GM23338 (cell line): ENCODE data around the gene RAB7B. TPM values are rescaled to one million over a fixed set of nuclear protein-coding genes. Genes with fewer than 3 reads are reported as not detected.
"Not testable (repeated sequence)": the region's sequence is repeated elsewhere in the genome, so short reads cannot be mapped to it uniquely, and the experiment has no call there.

Experiments used
- ATAC-seq: fragments of 200-7000 bp; cut with Tn5 transposase; 3 replicates; pipeline ENCODE4 v1.9.1; 2020
- DNase-seq: peaks from one replicate; pipeline ENCODE4 v3.0.0-alpha.2; 2015; ENCODE audit warnings: low spot score
- H2AFZ ChIP-seq: fragments of 200-600 bp; sonication (generic); 2 replicates; pipeline ENCODE4 v1.8.0; 2016; ENCODE audit warnings: antibody characterized with exemption, mild to moderate bottlenecking, moderate library complexity
- H3F3A ChIP-seq: fragments of 200-600 bp; sonication (generic); replicated peaks from 2 replicates; pipeline ENCODE4 v1.8.0; 2017; ENCODE audit warnings: antibody characterized with exemption, mixed run types, low read depth
- H3K27ac ChIP-seq: fragments of 200-600 bp; sonication (generic); 2 replicates; pipeline ENCODE4 v1.6.1; 2016; ENCODE audit warnings: low read depth
- H3K27me3 ChIP-seq: fragments of 200-600 bp; sonication (generic); 2 replicates; pipeline ENCODE4 v1.8.0; 2016; ENCODE audit warnings: mild to moderate bottlenecking, mixed run types, moderate library complexity; ENCODE audit not compliant: insufficient read depth
- H3K36me3 ChIP-seq: fragments of 200-600 bp; sonication (generic); 2 replicates; pipeline ENCODE4 v1.8.0; 2016; ENCODE audit warnings: mild to moderate bottlenecking; ENCODE audit not compliant: insufficient read depth
- H3K4me1 ChIP-seq: fragments of 200-600 bp; sonication (generic); 2 replicates; pipeline ENCODE4 v1.8.0; 2016; ENCODE audit warnings: mild to moderate bottlenecking, moderate library complexity; ENCODE audit not compliant: insufficient read depth
- H3K4me2 ChIP-seq: fragments of 200-600 bp; sonication (generic); 2 replicates; pipeline ENCODE4 v1.7.1; 2017; ENCODE audit warnings: mixed run types
- H3K4me3 ChIP-seq: fragments of 200-600 bp; sonication (generic); 2 replicates; pipeline ENCODE4 v1.6.1; 2016; ENCODE audit warnings: mixed run types
- H3K79me2 ChIP-seq: fragments of 200-600 bp; sonication (generic); replicated peaks from 2 replicates; pipeline ENCODE4 v1.8.0; 2017; ENCODE audit warnings: mild to moderate bottlenecking; ENCODE audit not compliant: insufficient read depth
- H3K9me2 ChIP-seq: fragments of 200-600 bp; sonication (generic); 2 replicates; pipeline ENCODE4 v1.8.0; 2017; ENCODE audit not compliant: insufficient read depth
- H4K20me1 ChIP-seq: fragments of 200-600 bp; sonication (generic); replicated peaks from 2 replicates; pipeline ENCODE4 v1.8.0; 2017; ENCODE audit warnings: mild to moderate bottlenecking; ENCODE audit not compliant: insufficient read depth
- H3K27ac Mint-ChIP-seq: 2 replicates; pipeline ENCODE4 v1.8.0; 2020; ENCODE audit warnings: inconsistent platforms, mild to moderate bottlenecking, moderate library complexity, mixed read lengths
- H3K27me3 Mint-ChIP-seq: 3 replicates; pipeline ENCODE4 v1.8.0; 2022; ENCODE audit warnings: low read depth, mild to moderate bottlenecking, moderate library complexity, mixed read lengths, inconsistent platforms; ENCODE audit not compliant: insufficient read depth, poor library complexity
- H3K36me3 Mint-ChIP-seq: 3 replicates; pipeline ENCODE4 v1.8.0; 2021; ENCODE audit warnings: low read depth, mild to moderate bottlenecking, inconsistent platforms, moderate library complexity, mixed read lengths
- H3K4me1 Mint-ChIP-seq: 3 replicates; pipeline ENCODE4 v1.8.0; 2020; ENCODE audit warnings: mild to moderate bottlenecking, inconsistent platforms, mixed read lengths
- H3K4me3 Mint-ChIP-seq: 3 replicates; pipeline ENCODE4 v1.8.0; 2021; ENCODE audit warnings: moderate library complexity, mild to moderate bottlenecking, inconsistent platforms, mixed read lengths
- H3K9me3 Mint-ChIP-seq: 3 replicates; pipeline ENCODE4 v1.8.0; 2020; ENCODE audit warnings: moderate library complexity, mild to moderate bottlenecking, inconsistent platforms, mixed read lengths
- EZH2 ChIP-seq: fragments of 200-600 bp; sonication (generic); IDR thresholded peaks from one replicate; pipeline ENCODE4 v1.8.0; 2017; ENCODE audit warnings: antibody characterized with exemption, mild to moderate bottlenecking, low read depth; ENCODE audit not compliant: unreplicated experiment
- JUNB ChIP-seq: IDR thresholded peaks from one replicate; pipeline ENCODE4 v1.6.1; 2016; ENCODE audit warnings: antibody characterized with exemption; ENCODE audit not compliant: unreplicated experiment
- STAT1 ChIP-seq: IDR thresholded peaks from one replicate; pipeline ENCODE4 v1.6.1; 2016; ENCODE audit warnings: antibody characterized with exemption; ENCODE audit not compliant: unreplicated experiment
- ZNF114 ChIP-seq: fragments of 250-450 bp; sonication (Bioruptor Pico); IDR thresholded peaks from 2 replicates; pipeline ENCODE4 v1.5.0; 2020; ENCODE audit warnings: mild to moderate bottlenecking, moderate library complexity
- ZNF331 ChIP-seq: fragments of 250-450 bp; sonication (Bioruptor Pico); IDR thresholded peaks from 2 replicates; pipeline ENCODE4 v1.5.0; 2020; ENCODE audit warnings: low read depth, mild to moderate bottlenecking, moderate library complexity
- polyA plus RNA-seq: library from polyadenylated mRNA; unstranded; fragments of >200 nt; fragmentation: Nextera tagmentation; extraction: Ambion mirVana; gene quantifications from 2 replicates; pipeline ENCODE4 v1.2.1, GENCODE V29; 2016
- total RNA-seq: library from RNA; depleted of rRNA; stranded (reverse); fragments of >200 nt; shearing (Covaris generic); gene quantifications from 2 replicates; pipeline ENCODE4 v1.2.3, GENCODE V29; 2014
- TF ChIP-seq, protein P1 (sequence below): IDR thresholded peaks from 2 replicates; pipeline ENCODE4 v1.6.1; 2016; ENCODE audit warnings: antibody characterized with exemption
- TF ChIP-seq, protein P2 (sequence below): fragments of 250-450 bp; sonication (Bioruptor Pico); IDR thresholded peaks from 2 replicates; pipeline ENCODE4 v1.5.0; 2020; ENCODE audit warnings: mild to moderate bottlenecking, moderate library complexity

The RAB7B gene
- total and polyA plus RNA-seq, 2 experiments from 2014 or later, result not detected

DNA sequence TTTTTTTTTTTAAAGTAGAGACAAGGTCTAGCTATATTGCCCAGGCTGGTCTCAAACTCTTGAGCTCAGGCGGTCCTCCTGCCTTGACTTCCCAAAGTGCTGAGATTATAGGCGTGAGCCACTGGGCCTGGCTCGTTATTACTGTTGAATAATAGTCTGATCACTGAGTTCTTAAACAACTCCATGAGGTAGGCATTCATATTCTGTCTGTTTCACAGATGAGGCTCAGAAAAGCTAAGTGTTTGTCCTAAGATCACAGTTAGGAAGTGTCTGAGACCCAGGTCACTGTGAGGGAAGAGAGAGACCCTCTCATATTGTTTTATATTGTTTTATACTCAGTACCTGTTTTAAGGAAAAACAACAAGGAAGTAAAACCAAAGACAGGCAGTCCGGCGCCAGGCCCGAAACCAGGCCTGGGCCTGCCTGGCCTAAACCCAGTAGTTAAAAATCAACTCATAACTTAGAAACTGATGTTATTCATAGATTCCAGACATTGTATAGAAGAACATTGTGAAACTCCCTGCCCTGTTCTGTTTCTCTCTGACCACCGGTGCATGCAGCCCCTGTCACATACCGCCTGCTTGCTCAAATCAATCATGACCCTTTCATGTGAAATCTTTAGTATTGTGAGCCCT, 49.2 kb upstream of the RAB7B start:
- not testable (repeated sequence) for H3K27me3 Mint-ChIP-seq, H3K4me3 Mint-ChIP-seq, H3K27ac ChIP-seq, H4K20me1 ChIP-seq, H3K4me1 Mint-ChIP-seq, DNase-seq, H3K4me1 ChIP-seq, H2AFZ ChIP-seq, H3K36me3 ChIP-seq, H3F3A ChIP-seq, H3K9me2 ChIP-seq, H3K4me2 ChIP-seq, H3K27ac Mint-ChIP-seq, ATAC-seq, H3K36me3 Mint-ChIP-seq, H3K4me3 ChIP-seq, H3K9me3 Mint-ChIP-seq, H3K27me3 ChIP-seq, H3K79me2 ChIP-seq

DNA sequence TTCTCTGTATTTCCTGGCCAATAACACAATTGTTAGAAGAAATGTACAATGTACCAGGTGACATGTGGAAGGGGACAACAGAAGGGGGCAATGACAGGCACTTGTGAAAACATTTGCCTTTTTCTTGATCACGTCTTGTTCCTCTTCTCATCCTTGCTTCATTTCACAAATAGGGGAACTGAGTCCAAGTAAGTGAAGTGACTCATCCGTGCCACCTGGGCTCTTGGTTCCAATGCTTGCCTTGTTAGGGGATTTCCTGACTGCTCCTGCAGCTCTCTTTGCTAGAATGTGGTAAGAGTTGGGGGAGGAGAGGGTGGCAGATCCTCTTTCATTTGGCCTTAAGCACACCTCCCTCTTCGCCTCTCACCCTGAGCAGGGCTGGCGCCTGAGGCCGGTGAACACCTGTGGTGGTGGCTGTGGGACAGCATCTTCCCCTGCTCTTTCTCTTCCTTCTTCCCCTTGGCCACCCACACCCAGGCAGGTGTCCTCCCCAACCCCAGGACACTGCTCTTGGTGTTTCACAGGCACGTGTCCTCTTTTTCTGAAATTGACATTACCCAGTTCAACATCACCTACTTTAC, 47.5 kb upstream of the RAB7B start:
- peaks cover 7% of the 10 kb centered on the region for H3K4me1 Mint-ChIP-seq
- Histone ChIP-seq H3K4me3 (no peak overlapping the region), H3K4me1 (peaks cover 7% of the 10 kb centered on the region), H3K36me3 (no peaks in the 10 kb centered on the region), H4K20me1 (no peaks in the 10 kb centered on the region), H3F3A (no peaks in the 10 kb centered on the region), H3K27me3 (no peaks in the 10 kb centered on the region), H3K4me2 (no peak overlapping the region), H3K9me2 (no peaks in the 10 kb centered on the region), H2AFZ (no peak overlapping the region), H3K27ac (no peak overlapping the region), H3K79me2 (no peaks in the 10 kb centered on the region)
- peaks cover 3% of the 10 kb centered on the region; the same call in 2 of the 3 replicates for H3K9me3 Mint-ChIP-seq
- H3K27me3 Mint-ChIP-seq, result peaks cover 6% of the 10 kb centered on the region
- peaks cover 2% of the 10 kb centered on the region; the same call in 1 of the 3 replicates for H3K36me3 Mint-ChIP-seq
- no peak; the same call in 2 of the 3 replicates for ATAC-seq
- no peak overlapping the region for H3K27ac Mint-ChIP-seq
- no peak overlapping the region; the same call in 2 of the 3 replicates for H3K4me3 Mint-ChIP-seq
- TF ChIP-seq ZNF114 (CRISPR knock-in tag), result no peak
- no peak for TF ChIP-seq ZNF331 (CRISPR knock-in tag)
- TF ChIP-seq EZH2, result no peak
- TF ChIP-seq, protein P1, sequence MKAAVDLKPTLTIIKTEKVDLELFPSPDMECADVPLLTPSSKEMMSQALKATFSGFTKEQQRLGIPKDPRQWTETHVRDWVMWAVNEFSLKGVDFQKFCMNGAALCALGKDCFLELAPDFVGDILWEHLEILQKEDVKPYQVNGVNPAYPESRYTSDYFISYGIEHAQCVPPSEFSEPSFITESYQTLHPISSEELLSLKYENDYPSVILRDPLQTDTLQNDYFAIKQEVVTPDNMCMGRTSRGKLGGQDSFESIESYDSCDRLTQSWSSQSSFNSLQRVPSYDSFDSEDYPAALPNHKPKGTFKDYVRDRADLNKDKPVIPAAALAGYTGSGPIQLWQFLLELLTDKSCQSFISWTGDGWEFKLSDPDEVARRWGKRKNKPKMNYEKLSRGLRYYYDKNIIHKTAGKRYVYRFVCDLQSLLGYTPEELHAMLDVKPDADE, result no peak
- TF ChIP-seq STAT1, result no peak
- TF ChIP-seq JUNB, result no peak
- TF ChIP-seq, protein P2, sequence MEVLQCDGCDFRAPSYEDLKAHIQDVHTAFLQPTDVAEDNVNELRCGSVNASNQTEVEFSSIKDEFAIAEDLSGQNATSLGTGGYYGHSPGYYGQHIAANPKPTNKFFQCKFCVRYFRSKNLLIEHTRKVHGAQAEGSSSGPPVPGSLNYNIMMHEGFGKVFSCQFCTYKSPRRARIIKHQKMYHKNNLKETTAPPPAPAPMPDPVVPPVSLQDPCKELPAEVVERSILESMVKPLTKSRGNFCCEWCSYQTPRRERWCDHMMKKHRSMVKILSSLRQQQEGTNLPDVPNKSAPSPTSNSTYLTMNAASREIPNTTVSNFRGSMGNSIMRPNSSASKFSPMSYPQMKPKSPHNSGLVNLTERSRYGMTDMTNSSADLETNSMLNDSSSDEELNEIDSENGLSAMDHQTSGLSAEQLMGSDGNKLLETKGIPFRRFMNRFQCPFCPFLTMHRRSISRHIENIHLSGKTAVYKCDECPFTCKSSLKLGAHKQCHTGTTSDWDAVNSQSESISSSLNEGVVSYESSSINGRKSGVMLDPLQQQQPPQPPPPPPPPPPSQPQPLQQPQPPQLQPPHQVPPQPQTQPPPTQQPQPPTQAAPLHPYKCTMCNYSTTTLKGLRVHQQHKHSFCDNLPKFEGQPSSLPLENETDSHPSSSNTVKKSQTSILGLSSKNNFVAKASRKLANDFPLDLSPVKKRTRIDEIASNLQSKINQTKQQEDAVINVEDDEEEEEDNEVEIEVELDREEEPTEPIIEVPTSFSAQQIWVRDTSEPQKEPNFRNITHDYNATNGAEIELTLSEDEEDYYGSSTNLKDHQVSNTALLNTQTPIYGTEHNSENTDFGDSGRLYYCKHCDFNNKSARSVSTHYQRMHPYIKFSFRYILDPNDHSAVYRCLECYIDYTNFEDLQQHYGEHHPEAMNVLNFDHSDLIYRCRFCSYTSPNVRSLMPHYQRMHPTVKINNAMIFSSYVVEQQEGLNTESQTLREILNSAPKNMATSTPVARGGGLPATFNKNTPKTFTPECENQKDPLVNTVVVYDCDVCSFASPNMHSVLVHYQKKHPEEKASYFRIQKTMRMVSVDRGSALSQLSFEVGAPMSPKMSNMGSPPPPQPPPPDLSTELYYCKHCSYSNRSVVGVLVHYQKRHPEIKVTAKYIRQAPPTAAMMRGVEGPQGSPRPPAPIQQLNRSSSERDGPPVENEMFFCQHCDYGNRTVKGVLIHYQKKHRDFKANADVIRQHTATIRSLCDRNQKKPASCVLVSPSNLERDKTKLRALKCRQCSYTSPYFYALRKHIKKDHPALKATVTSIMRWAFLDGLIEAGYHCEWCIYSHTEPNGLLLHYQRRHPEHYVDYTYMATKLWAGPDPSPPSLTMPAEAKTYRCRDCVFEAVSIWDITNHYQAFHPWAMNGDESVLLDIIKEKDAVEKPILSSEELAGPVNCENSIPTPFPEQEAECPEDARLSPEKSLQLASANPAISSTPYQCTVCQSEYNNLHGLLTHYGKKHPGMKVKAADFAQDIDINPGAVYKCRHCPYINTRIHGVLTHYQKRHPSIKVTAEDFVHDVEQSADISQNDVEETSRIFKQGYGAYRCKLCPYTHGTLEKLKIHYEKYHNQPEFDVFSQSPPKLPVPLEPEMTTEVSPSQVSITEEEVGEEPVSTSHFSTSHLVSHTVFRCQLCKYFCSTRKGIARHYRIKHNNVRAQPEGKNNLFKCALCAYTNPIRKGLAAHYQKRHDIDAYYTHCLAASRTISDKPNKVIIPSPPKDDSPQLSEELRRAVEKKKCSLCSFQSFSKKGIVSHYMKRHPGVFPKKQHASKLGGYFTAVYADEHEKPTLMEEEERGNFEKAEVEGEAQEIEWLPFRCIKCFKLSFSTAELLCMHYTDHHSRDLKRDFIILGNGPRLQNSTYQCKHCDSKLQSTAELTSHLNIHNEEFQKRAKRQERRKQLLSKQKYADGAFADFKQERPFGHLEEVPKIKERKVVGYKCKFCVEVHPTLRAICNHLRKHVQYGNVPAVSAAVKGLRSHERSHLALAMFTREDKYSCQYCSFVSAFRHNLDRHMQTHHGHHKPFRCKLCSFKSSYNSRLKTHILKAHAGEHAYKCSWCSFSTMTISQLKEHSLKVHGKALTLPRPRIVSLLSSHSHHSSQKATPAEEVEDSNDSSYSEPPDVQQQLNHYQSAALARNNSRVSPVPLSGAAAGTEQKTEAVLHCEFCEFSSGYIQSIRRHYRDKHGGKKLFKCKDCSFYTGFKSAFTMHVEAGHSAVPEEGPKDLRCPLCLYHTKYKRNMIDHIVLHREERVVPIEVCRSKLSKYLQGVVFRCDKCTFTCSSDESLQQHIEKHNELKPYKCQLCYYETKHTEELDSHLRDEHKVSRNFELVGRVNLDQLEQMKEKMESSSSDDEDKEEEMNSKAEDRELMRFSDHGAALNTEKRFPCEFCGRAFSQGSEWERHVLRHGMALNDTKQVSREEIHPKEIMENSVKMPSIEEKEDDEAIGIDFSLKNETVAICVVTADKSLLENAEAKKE (CRISPR knock-in tag), result no peak
- no peak for DNase-seq
